GM10248 (cell line): ENCODE measurements around the gene SGIP1.

Experiments used
- CTCF ChIA-PET: fragments of 300-600 bp; sonication (Branson Sonifier 250); formaldehyde crosslinking; extraction: SDS; loops from one replicate; lab custom pipeline; 2021; ENCODE audit warnings: antibody characterized with exemption; lab: Yijun Ruan, JAX
- POLR2A ChIA-PET: fragments of 350-650 bp; sonication (Branson Sonifier 250); formaldehyde crosslinking; extraction: SDS; loops from one replicate; lab custom pipeline; 2020; ENCODE audit warnings: antibody characterized with exemption; lab: Yijun Ruan, JAX
- DNase-seq: peaks from one replicate; pipeline ENCODE4 v3.0.0; 2012; ENCODE audit errors: extremely low spot score
- CTCF ChIP-seq: IDR thresholded peaks from 2 replicates; pipeline ENCODE4 v1.5.1; 2012; ENCODE audit warnings: mild to moderate bottlenecking, low read depth; ENCODE audit errors: extremely low read depth, missing control alignments, control extremely low read depth

Gene SGIP1

GRCh38 chr1:66686406-66686805 lies 152.5 kb downstream of the SGIP1 start:
- DNase-seq: no peak
- ChIA-PET CTCF (interaction anchor here (1.4 kb wide), 1 partner anchor 12 kb away, joined by 5 read pairs; no protein-coding TSS in a partner anchor), POLR2A (no interaction called here)
- no peak for TF ChIP-seq CTCF

- no peak for DNase-seq
- no peak for TF ChIP-seq CTCF
- ChIA-PET CTCF (interaction anchor here (1.4 kb wide), 1 partner anchor 11 kb away, joined by 5 read pairs; no protein-coding TSS in a partner anchor), POLR2A (no interaction called here)
Measured at GRCh38 chr1:66687358-66687757, 153.4 kb downstream of the SGIP1 start.

- no peak for DNase-seq
- TF ChIP-seq CTCF: no peak
- POLR2A ChIA-PET: no interaction called here
- CTCF ChIA-PET: interaction anchor here (1.2 to 1.6 kb wide), 2 partner anchors 10 to 15 kb away, joined by 4 read pairs; no protein-coding TSS in a partner anchor
Measured at GRCh38 chr1:66690666-66691381, 156.9 kb downstream of the SGIP1 start.

GRCh38 chr1:66692681-66693080 lies 158.7 kb downstream of the SGIP1 start:
- ChIA-PET CTCF (interaction anchor here (0.9 to 1.3 kb wide), 3 partner anchors 8 to 18 kb away, joined by 3 to 9 read pairs (median 3); no protein-coding TSS in a partner anchor), POLR2A (no interaction called here)
- DNase-seq: no peak
- TF ChIP-seq CTCF: no peak

GRCh38 chr1:66693856-66694255 lies 159.9 kb downstream of the SGIP1 start:
- ChIA-PET POLR2A (no interaction called here), CTCF (interaction anchor here (0.9 to 1.1 kb wide), 3 partner anchors 16 to 58 kb away, joined by 3 read pairs; no protein-coding TSS in a partner anchor)
- no peak for DNase-seq
- no peak for TF ChIP-seq CTCF

- TF ChIP-seq CTCF: no peak
- ChIA-PET CTCF (no interaction called here), POLR2A (no interaction called here)
- DNase-seq: no peak
Measured at GRCh38 chr1:66695116-66695515, 161.2 kb downstream of the SGIP1 start.

- POLR2A ChIA-PET: no interaction called here
- DNase-seq: no peak
- CTCF ChIA-PET: no interaction called here
- no peak for TF ChIP-seq CTCF
Measured at GRCh38 chr1:66696771-66697170, 162.8 kb downstream of the SGIP1 start.
